ENCODE data around the gene KRT7.
"Not testable (repeated sequence)": the region's sequence is repeated elsewhere in the genome, so short reads cannot be mapped to it uniquely, and the experiment has no call there.

The KRT7 gene

DNA sequence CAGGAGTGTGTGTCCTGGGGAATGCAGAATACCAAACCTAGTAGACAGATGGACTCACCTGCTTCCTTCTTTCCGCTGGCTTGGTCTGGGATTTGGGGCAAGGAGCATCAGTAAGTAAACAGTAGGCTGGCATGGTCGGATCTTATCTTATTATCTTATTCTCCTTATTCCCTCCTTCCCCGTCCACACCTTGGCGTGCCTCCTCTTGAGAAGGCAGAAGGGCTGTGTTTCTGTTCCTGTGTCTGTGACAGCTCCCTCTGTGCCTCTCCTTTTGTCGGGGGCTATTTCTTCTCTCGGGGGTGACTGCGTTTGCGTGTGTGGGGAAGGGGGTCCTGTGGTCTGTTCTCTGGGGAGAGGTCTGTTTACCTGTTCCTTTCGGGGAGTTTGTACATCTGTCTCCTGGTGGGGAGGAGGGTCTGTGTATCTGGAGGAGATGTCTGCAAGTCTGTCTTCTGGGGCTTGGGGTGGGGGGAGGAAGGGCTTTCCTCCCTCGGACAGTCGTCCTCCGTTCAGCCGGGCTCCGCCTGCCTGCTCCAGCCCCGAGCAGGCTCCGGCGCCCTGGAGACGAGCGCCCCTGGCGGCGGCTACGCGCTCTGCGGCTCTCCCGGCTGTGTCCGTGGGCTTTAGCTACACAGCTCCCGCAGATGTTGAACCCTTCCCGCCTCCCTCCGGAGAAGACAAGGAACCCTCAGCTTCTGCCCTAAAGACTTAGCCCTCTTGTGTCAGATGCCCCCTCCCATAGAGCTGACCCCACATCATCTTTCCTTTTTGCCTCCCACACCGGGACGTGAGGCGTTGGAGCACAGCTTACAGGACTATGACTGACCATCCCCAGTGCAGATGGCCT lies 45.8 kb downstream of the KRT7 start:
- DNase-seq (ENCODE audit: low read depth), result peak; percentile 54

DNA sequence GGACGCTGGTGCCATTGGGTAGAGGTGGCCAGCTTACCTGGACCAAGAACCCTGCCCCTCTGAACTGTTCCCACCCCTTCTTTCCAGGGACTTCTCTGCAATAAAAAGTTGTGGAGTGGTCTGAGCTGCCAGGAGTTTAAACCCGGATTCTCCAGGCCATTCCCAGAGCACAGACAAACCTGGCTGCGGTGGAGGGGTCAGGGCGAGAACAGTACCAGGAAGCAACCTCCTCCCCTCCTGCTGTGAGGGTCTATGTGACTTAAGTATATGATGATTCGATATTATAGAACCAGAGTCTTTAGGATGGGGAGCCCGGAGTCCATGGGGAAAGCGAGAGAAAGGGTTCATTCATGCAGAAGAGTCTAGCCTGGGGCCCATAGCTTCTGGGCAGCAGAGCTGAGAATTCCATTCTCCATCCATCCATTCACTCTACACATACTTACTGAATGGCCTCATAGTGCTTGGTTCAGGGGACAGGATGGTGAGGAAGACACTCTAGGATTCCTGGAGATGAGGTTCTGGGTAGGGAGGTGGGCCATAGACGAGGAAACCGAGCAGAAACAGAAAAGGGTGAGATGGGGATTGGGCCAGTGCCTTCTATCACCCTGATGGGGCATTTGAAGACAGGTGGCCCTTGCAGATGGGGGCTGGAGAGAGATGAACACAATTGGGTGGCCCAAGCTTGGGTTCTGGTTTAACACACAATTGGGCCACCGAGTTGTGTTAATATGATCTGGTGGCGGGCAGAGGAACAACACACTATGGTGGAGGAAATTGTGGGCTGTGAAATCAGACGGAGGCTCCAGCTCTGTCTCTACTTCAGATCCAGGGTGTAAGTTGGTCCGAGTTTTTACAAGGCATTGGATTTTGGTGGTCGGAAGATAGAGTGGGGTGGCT lies 46.6 kb downstream of the KRT7 start:
- DNase-seq (ENCODE audit: low read depth), result no peak

GRCh38 chr12:52280319-52280795 lies 47.3 kb downstream of the KRT7 start:
- DNase-seq (ENCODE audit: low read depth), result no peak

DNA sequence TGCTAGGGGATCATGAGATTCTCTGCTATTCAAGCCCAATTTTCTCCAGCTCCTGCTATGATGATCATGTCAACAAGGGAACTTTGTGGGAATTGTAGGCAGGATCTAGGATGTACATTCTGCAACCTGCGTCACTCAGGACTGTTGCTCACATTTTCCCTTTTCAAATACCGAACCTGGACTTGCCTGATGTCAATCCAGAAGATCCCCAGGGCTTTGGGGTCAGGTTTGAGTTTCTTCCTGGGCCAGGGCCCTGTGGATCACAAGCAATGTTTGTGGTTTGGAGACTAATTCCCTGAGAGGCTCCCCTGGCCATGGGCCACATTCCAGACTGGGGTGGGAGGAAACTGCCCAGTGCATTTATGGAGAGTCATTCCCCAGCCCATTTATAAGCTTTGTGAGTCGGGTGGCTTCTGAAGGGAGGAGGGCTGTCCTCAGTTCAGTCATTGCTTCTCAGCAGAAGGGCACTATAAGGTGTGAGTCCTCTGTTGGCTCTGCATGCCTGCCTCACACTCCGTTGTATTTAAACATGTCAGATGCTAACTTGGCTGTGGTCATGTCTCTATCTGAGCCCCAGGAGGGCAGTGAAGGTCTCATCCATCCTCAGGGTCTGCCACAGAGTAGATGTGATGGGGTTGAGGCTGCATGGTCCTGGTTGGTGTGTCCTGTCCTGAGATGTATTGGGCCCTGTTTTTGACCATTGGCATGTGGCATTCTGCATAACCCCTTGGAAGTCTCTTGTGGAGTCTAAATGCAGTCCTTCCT lies 47.9 kb downstream of the KRT7 start:
- no peak for DNase-seq (ENCODE audit: low read depth)

GRCh38 chr12:52284562-52285171 lies 51.6 kb downstream of the KRT7 start:
- no peak for DNase-seq (ENCODE audit: low read depth)

DNA sequence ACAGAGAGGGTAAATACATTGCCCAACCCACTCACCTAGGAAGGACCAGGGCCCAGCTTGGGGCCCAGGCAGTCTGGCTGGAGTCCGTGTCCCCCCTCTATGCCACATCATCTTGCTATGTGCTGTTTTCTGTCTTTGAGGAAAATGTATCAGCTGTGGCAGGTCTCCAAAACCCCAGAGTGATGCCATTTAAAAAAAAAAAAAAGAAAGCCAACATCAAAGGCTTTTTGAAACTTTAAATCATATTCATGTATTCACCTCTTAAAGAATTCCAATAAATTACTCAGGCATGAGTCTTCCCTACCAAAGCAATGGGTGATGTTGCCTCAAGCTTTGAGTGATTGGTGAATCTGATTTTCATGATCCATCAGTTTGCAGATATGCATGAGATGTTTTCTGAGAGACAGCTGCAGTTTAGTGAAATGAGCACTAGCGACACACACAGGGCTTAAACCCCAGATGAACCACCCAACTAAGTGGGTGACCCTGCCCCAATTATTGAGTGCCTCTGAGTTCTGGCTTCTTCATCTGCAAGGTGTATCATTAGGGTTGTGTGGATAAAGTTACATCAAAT lies 52.2 kb downstream of the KRT7 start:
- DNase-seq (ENCODE audit: low read depth), result no peak

DNA sequence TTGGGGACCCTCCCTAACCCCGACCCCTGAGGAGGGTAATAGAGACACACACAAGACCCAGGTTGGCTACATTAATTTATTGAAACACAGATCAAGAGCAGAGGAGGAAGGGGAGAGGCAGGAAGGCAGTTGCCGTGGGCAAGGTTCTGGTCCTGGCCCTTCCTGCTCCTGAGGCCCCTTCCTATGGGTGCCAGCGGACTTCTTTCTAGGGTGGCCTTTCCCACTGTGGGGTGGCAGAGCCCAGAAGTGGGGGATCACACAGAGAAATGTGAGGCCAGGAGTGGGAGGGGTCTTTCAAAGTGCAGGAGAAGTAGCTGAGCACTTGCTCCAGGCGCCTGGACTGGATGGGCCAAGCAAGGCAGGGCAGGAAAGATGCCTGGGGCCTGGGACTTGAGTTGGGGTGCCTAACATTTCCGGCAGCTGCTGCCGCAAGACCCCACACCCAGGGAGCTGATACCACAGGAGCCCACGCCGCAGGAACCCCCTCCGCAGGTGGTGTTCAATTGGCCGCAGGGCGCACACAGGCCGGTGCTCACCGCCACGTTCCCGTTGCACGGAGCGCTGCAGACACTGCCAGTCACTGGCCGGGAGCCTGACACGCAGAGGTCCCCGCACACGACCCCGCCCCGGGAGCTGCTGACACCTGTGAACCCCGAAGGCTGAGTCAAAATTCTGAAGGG lies 52.9 kb downstream of the KRT7 start:
- DNase-seq (ENCODE audit: low read depth), result no peak

GRCh38 chr12:52286857-52287785 lies 54.1 kb downstream of the KRT7 start:
- not testable (repeated sequence) for DNase-seq (ENCODE audit: low read depth)

GRCh38 chr12:52287816-52288805 lies 55.1 kb downstream of the KRT7 start:
- not testable (repeated sequence) for DNase-seq (ENCODE audit: low read depth)

- not testable (repeated sequence) for DNase-seq (ENCODE audit: low read depth)
Measured at GRCh38 chr12:52290483-52291134, 57.6 kb downstream of the KRT7 start.

DNA sequence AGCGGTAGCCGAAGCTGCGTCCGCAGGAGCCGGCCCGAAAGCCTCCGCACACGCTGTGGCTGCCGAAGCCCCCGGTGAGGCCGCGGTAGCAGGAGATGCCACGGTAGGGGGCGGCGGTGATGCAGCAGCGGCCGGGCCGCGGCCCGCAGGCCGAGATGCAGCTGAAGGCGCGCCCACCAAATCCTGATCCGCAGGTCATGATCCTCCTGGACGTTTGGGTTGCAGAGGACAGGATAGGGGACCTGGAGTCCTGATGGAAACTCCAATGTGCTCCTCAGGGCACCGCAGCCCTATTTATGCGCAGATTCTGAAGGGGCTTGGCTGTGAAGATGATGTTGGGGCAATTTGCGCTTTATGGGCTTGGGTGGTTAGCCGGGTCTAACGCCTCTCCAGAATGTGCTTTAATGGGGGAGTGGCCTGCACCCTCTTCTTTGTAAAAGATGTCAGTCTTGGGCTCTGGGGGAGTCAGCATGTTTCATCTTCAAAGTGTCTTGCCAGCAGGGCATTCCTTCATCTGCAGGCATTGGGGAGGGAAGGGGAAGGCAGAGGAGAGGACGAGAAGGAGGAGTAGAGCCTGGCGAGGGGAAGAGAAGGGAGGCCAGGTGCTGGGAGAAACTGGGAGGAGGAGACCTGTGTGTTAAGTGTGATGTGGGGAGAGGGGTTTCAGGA lies 58.4 kb downstream of the KRT7 start, which contains the start of gene KRT81:
Gene KRT81 (minus strand): TSS at position 268 of the 669 bp plus-strand sequence. CDS start 69 bp downstream, at position 199.
- DNase-seq (ENCODE audit: low read depth), result no peak

- DNase-seq (ENCODE audit: low read depth), result no peak
Measured at GRCh38 chr12:52293926-52294325, 60.9 kb downstream of the KRT7 start.

DNA sequence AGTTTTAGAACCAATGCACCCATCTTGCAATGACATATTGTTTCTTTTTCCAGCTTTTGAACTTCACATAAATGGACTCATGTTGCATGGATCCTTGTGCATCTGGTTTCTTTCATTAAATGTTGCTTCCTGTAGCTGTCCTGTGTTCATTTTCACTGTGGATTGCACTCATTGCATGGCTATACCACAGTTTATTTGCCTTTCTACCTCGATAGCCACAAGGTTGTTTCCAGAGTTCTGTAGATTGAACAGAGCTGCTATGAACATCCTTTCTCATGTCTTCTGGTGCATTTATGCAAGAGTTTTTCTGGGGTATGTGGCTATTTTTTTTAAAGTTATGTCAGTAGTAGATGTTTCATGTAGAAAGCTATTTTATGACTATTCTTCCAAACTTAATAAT lies 61.8 kb downstream of the KRT7 start:
- no peak for DNase-seq (ENCODE audit: low read depth)

DNA sequence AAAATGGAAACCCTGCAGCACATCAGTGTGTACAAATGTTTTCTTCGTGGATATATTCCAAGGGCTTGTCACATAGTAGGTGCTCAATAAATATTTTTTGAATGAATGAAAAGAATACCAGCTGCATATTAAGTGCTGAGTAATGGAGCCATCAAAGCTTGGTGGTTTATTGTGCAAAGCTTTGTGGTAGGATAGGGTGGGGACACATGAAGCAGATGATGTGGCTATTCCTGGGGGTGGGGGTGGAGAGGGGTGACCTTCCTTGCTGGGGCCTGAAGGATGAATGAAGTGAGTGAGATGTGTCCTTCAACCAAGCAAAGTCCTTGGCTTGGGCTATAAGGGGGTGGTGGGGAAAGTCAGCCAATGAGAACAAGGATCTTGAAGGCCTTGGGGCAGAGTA lies 62.6 kb downstream of the KRT7 start:
- DNase-seq (ENCODE audit: low read depth), result no peak

GRCh38 chr12:52296572-52297215 lies 63.7 kb downstream of the KRT7 start:
- no peak for DNase-seq (ENCODE audit: low read depth)

Data from activated T-helper 9 cell treated with anti-CD3 and anti-CD28 coated beads, Interleukin-2, amount 50 U/mL, for 16 hours (primary cell).